ENCODE measurements around the gene HLA-DOB. TPM values are rescaled to one million over a fixed set of nuclear protein-coding genes. Genes with fewer than 3 reads are reported as not detected.
"Not testable (repeated sequence)": the region's sequence is repeated elsewhere in the genome, so short reads cannot be mapped to it uniquely, and the experiment has no call there.

Gene HLA-DOB
- total RNA-seq, 1 donor from 2014 or later, result not detected

GRCh38 chr6:32815996-32816395 lies 806 bp downstream of the HLA-DOB start:
- no peak for FAIRE-seq
- no peak for DNase-seq (ENCODE audit: low spot score in 2 of 2)

DNA sequence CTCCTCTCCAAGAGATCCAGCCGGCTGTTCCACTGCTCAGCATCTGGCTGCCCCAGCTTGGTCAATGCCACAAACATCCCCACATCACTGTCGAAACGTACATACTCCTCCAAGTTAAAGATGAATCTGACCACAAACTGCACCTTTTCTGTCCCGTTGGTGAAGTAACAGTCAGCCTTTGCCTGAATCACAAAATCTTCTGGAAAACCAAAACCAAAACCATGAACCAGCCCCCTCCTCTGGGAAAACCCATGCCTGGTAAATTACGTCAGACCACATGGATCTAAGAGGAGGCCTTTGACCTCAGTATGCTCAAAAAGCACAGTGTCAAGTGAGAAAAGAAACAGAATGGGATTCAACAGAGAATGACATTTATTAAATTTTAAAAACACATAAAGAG lies 1.7 kb downstream of the HLA-DOB start:
- FAIRE-seq, result no peak

DNA sequence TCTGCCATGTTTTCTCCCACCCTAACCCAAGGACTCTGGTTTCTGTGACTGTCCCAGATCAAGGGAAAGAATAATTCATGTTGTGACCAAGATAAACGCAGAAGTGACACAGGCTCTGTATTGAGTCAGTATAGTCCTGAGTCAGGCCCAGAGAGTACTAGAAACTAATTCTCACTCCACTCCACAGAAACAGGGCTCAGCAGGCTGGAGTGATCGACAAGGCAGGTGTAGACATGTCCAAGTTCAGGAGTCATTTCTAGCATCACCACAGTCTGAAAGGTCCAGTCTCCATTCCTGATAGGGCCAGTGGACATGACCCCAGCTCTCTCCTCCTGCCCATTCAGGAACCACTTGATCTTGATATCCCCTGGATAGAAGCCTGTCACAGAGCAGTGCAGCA lies 2.7 kb downstream of the HLA-DOB start:
- FAIRE-seq (no peak), DNase-seq (ENCODE audit: low spot score in 2 of 2) (no peak)

More for the DNA sequence above, 1.7 kb downstream of the HLA-DOB start:
- DNase-seq (ENCODE audit: low spot score in 2 of 2), result no peak

DNA sequence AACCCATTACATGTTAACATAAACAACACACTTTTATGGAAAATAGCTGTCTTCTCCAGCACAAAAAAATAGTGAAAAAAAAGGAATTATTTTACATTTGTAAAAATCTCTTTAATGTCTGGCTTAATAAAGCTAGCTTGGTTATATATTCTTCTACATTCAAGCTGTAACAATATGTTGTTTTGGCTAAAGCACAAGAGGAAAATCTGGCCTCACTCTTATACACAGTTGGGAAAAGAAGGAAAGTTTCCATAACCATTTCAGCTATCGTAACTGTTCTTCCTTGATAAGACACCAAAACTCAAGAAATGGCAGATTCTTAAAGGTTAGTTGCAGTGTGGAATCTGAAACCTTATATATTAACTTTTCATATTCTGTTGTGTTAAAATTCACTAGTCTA lies 7.6 kb downstream of the HLA-DOB start:
- DNase-seq (ENCODE audit: low spot score in 2 of 2), result no peak
- FAIRE-seq, result no peak

- FAIRE-seq (no peak), DNase-seq (ENCODE audit: low spot score in 2 of 2) (no peak)
Measured at GRCh38 chr6:32807020-32807580, 9.7 kb downstream of the HLA-DOB start.

DNA sequence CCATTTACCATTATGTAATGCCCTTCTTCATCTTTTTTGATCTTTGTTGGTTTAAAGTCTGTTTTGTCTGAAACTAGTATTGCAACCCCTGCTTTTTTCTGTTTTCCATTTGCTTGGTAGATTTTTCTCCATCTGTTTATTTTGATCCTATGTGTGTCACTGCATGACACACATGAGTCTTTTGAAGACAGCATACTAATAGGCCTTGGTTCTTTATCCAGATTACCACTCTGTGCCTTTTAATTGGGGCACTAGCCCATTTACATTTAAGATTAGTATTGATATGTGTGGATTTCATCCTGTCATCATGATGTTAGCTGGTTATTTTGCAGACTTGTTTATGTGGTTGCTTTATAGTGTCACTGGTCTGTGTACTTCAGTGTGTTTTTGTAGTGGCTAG lies 11.4 kb downstream of the HLA-DOB start:
- DNase-seq (ENCODE audit: low spot score in 2 of 2); FAIRE-seq: not testable (repeated sequence)

GRCh38 chr6:32803416-32803815 lies 13.4 kb downstream of the HLA-DOB start:
- no peak for FAIRE-seq

GRCh38 chr6:32799740-32800139 lies 17.1 kb downstream of the HLA-DOB start:
- FAIRE-seq (no peak), DNase-seq (ENCODE audit: low spot score in 2 of 2) (no peak)

More at GRCh38 chr6:32803416-32803815, 13.4 kb downstream of the HLA-DOB start:
- no peak for DNase-seq (ENCODE audit: low spot score in 2 of 2)

- no peak for DNase-seq (ENCODE audit: low spot score in 2 of 2)
- no peak for FAIRE-seq
Measured at GRCh38 chr6:32799168-32799567, 17.6 kb downstream of the HLA-DOB start.

- FAIRE-seq (peak; percentile 75), DNase-seq (ENCODE audit: low spot score in 2 of 2) (peak in 1 of 2 donors; percentile 45)
Measured at GRCh38 chr6:32796848-32797776, 19.7 kb downstream of the HLA-DOB start.

DNA sequence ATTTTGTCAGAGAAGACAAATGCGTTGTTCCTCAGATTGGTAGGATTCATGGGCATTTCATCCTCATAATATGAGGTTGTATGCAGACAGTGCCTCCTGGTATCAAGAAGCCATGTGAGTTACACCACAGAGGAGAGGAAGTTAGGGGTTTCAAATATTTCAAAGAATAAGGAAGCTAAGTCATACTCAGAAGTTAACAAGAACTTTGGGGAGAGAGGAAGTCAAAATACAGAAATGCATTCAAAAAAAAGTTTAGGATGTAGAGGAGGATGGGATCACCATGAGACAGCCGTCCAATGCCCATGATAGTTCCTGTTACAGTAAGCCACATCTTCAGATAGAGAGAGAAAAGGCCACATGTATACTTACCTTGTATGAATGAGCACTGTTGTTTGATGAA lies 22.3 kb downstream of the HLA-DOB start:
- FAIRE-seq, result no peak
- no peak for DNase-seq (ENCODE audit: low spot score in 2 of 2)

DNA sequence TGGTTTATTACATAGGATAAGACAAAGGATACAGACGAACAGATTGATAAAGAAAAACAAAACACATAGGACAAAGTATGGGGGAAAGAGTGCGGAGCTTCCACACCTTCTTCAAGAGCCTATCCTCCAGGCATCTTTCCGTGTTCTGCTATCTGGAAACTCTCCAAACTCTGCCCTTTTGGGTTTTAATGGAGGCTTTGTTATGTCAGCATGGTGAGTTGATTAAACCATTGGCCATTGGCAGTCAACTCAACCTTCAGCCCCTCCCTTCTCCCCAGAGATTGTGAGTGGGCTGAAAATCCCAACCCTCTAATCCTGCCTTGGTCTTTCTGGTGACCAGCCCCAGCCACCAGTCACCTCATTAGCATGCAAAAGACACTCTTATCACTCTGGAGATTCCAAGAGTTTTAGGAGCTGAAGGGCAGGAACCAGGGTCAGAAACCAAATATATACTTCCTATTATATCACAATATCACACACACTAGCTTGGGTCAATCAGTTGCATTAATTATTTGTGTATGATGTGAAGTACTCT lies 23.8 kb downstream of the HLA-DOB start:
- no peak for FAIRE-seq

GRCh38 chr6:32790306-32790705 lies 26.5 kb downstream of the HLA-DOB start:
- no peak for DNase-seq (ENCODE audit: low spot score in 2 of 2)
- no peak for FAIRE-seq

More for the DNA sequence above, 23.8 kb downstream of the HLA-DOB start:
- no peak for DNase-seq (ENCODE audit: low spot score in 2 of 2)

DNA sequence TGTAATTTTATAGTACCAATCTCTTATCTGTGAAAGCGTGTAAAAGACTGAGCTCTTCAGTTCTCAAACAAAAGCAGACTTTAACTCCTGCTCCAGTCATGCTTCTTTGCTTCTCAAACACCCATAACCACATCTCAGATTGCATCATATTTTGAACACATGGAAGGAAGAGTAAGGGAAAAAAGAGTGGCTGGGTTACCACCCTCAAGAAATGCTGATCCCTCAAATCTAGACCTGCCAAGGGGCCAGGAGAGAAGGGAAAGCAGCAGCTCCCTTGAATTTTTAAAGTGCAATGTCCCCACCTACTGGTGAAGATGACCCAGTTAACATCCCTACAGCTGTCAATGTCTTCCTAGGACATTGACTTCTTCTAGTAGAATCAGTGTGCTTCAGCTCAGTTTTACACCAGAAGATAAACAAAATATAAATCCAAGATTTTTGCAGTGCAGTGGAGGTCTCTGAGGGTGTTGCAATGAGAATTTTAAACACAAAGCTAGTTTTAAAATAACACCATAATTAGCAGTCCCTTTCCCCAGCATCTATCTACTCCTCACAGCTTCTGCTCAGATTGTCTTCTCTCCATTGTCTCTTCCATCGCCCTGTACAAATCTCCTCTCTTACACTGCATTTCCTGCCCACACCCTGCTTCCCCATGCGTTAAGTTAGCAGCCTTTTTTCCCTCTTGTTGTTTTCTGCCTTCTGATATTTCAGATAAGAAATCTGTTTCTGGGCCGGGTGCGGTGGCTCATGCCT lies 30.8 kb downstream of the HLA-DOB start:
- FAIRE-seq, result no peak

DNA sequence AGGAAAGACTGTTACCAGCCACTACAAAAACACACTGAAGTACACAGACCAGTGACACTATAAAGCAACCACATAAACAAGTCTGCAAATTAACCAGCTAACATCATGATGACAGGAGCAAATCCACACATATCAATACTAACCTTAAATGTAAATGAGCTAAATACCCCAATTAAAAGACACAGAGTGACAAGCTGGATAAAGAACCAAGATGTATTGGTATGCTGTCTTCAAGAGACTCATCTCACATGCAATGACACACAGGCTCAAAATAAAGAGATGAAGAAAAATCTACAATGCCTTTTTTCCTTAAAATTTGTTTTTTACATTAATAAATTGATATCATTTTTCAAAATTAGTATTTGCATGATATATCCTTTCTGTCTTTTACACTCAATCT lies 33.9 kb downstream of the HLA-DOB start:
- FAIRE-seq, result not testable (repeated sequence)

More for the DNA sequence above, 30.8 kb downstream of the HLA-DOB start:
- peak in 1 of 2 donors; percentile 25 for DNase-seq (ENCODE audit: low spot score in 2 of 2)

DNA sequence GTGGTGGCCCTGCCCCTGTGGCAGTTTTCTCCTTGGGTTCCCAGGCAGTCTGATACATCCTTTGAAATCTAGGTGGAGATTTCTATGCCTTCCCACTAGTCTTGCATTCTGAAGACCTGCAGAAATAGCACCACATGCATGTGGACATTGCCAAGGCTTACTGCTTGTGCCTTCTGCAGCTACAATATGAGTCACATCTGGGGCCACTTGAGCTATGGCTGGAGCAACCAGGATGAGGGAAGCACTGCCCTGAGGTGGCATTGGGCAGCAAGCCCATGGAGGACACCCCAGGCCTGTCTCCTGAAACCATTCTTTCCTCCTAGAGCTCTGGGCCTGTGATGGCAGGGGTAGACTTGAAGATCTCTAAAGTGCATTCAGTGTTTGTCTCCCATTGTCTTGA lies 37.8 kb downstream of the HLA-DOB start:
- DNase-seq (ENCODE audit: low spot score in 2 of 2) (no peak), FAIRE-seq (no peak)

More for the DNA sequence above, 33.9 kb downstream of the HLA-DOB start:
- not testable (repeated sequence) for DNase-seq (ENCODE audit: low spot score in 2 of 2)

DNA sequence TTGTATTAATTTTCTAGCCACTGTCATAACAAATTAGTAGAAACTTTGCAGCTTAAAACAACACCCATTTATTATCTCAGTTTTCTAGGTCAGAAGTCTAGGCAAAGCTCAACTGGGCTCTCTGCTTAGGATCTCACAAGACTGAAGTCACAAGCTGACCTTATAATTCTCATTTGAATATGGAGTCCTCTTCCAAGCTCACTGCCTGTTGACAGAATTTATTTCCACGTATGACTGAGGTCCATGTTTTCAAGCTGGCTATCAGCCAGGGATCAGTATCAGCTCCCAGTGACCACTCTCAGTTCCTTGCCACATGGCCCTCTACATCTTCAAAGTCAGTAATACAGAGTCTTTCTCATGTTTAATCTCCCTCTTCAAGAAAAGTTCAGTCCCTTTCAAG lies 41.7 kb downstream of the HLA-DOB start:
- DNase-seq (ENCODE audit: low spot score in 2 of 2), result no peak
- FAIRE-seq, result no peak

DNA sequence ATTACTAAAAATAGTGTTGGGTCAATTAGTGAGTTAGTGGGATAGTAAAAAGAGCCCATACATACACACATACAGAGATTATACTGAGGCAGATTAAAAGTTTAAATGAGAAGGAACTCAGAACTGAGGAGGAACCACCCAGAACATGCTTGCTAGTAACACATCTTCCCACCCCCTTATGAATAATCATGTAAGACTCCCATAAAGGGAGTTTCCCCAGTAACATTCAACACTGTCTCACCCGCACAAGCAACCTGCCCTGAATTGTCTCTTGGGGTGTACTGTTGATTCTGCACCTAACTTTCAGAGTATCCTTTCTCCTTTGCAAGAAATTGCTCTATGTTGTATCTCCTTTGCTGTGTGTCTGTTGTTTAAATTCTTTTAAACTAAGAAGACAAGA lies 42.4 kb downstream of the HLA-DOB start:
- no peak for DNase-seq (ENCODE audit: low spot score in 2 of 2)
- FAIRE-seq, result no peak

- no peak for DNase-seq (ENCODE audit: low spot score in 2 of 2)
Measured at GRCh38 chr6:32772656-32773055, 44.1 kb downstream of the HLA-DOB start.

GRCh38 chr6:32764048-32764447 lies 52.8 kb downstream of the HLA-DOB start:
- FAIRE-seq, result no peak
- no peak for DNase-seq (ENCODE audit: low spot score in 2 of 2)

More at GRCh38 chr6:32772656-32773055, 44.1 kb downstream of the HLA-DOB start:
- FAIRE-seq, result no peak

DNA sequence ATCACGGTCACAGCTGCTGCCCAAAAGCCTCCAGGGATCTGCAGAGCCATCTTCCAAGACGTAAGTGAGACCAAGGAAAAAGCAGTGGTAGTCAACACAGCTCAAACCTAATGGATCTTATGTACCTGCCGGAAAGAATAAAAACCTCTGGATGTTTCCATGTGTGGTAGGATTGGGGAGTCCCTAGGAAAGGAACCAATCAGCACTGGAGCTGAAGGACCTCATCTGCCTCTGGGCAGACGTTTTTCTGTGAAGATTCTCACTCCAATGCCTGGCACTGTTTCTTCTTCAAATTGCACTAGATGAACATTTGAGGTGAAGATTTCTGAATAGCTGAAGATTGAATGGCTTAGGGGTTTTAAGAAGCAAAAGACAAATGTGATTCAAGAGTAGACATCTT lies 53.4 kb downstream of the HLA-DOB start, which contains the start of gene HLA-DQB2:
TSS of gene HLA-DQB2 (minus strand) at position 112 of the 400 bp plus-strand sequence. CDS start at position 50, 62 bp downstream.
- FAIRE-seq, result no peak
- DNase-seq (ENCODE audit: low spot score in 2 of 2), result no peak

Data from frontal cortex (tissue), 4 donors.